NCI-H524 treated with DMSO at 0.1 percent for 48 hours (cell line): ENCODE data around the gene CDHR3.
"Not testable (repeated sequence)": the region's sequence is repeated elsewhere in the genome, so short reads cannot be mapped to it uniquely, and the experiment has no call there.

ENCODE experiments used
- DNase-seq: peaks from one replicate; lab custom pipeline; 2025; lab: John Stamatoyannopoulos, UW

Gene CDHR3

GRCh38 chr7:106001196-106001595 lies 38.1 kb downstream of the CDHR3 start:
- DNase-seq: no peak

DNA sequence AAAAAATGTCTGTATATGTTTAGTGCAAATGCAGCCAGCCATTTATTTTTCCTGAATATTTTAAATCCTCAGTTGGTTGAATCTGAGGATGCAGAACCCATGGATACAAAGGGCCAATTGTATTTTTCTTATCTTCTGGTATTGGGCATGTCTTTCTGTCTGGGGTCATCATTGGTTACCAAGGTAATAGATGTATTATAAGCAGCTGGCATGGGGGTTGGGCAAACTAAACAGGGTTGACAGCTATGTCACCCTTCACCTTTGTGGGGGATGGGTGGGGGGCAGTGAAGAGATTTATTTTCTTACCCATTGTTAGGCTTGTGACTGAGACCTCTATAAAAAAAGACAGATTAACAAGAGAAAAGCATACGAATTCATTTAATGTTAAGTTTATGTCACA lies 38.8 kb downstream of the CDHR3 start:
- DNase-seq: no peak

DNA sequence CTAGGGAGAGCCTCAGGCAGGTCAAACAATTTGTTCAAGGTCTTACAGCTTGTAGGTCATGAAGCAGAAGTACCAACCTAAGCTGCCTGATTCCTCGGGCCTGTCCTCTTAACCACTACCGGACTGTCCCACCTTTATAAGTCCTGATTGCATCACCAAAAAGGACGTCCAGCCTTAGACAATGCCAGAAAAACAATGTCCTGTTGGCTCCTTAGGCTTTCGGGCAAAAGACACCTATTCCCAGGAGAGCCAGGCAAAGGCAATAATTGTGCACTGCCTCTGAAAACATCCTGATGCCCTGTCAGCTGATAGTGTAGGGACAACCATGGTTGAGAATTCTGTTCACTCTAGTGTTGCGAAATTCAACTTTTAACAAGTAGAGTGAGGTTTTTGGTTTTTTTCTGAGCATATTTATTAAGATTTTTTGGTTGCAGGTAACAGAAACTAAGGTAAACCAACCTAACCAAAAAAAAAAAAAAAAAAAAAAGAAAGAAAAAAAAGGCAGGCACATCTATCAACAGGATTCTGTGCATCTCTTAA lies 40.5 kb downstream of the CDHR3 start:
- no peak for DNase-seq

- no peak for DNase-seq
These were observed 43.8 kb downstream of the CDHR3 start for GRCh38 chr7:106006906-106007305.

- DNase-seq: not testable (repeated sequence)
These were observed 44.7 kb downstream of the CDHR3 start for GRCh38 chr7:106007796-106008195.

GRCh38 chr7:106009503-106010226 lies 46.6 kb downstream of the CDHR3 start:
- DNase-seq: peak; percentile 43

DNA sequence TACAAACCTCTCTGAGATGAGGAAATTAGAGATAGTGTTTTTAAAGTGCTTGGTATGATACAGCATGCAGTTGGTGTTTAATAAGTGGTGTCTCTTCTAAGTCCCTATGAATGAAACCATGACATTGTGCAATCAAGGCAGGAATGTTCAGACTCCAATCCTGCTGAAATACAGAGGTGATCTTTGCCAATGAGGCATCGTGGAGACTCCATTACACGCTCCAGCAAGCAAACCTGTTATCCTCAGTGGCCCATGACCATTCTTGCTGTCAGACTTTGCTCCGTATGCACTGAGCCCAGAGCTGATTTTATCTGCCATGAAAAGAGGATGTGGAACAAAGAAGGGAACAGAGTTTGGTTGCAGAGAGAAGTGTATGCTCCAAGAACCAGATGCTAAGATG lies 47.3 kb downstream of the CDHR3 start:
- no peak for DNase-seq

- no peak for DNase-seq
These were observed 47.8 kb downstream of the CDHR3 start for GRCh38 chr7:106010866-106011265.

- no peak for DNase-seq
These were observed 49.1 kb downstream of the CDHR3 start for GRCh38 chr7:106012184-106012583.

GRCh38 chr7:106012935-106013439 lies 49.9 kb downstream of the CDHR3 start:
- no peak for DNase-seq

GRCh38 chr7:106015381-106016218 lies 52.5 kb downstream of the CDHR3 start:
- DNase-seq: no peak

DNA sequence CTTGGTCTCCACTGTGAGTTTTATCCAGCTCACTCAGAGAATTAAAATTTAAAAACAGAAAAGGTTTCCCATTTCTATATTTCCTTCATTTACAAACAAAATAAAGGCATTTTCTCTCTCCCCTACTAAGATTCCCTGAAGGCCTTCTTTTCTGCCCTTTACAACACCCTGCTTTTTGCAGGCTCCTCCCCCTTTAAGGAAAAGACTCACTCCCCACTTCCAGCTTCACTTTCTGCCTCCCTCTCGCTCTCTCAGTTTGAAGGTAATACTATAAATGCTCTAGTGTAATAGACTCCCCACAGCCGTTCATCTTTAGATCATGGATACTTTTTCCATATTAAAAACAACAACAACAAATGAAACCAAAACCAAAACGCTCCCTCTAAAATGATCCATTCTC lies 53.3 kb downstream of the CDHR3 start:
- no peak for DNase-seq

DNA sequence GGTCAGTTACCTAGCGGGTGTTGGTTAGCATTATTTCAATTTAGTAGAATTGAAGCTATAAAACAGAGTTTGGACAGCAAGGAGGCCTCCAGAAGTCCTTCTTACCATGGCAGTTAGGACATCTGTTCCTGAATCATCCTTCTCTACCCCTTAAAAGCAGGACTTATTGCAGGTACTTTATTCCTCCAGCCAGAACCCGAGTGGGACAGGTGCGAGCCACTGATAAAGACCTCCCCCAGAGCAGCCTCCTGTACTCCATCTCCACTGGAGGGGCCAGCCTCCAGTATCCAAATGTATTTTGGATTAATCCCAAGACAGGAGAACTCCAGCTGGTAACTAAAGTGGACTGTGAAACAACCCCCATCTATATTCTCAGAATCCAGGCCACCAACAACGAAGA lies 54.6 kb downstream of the CDHR3 start:
- no peak for DNase-seq

DNA sequence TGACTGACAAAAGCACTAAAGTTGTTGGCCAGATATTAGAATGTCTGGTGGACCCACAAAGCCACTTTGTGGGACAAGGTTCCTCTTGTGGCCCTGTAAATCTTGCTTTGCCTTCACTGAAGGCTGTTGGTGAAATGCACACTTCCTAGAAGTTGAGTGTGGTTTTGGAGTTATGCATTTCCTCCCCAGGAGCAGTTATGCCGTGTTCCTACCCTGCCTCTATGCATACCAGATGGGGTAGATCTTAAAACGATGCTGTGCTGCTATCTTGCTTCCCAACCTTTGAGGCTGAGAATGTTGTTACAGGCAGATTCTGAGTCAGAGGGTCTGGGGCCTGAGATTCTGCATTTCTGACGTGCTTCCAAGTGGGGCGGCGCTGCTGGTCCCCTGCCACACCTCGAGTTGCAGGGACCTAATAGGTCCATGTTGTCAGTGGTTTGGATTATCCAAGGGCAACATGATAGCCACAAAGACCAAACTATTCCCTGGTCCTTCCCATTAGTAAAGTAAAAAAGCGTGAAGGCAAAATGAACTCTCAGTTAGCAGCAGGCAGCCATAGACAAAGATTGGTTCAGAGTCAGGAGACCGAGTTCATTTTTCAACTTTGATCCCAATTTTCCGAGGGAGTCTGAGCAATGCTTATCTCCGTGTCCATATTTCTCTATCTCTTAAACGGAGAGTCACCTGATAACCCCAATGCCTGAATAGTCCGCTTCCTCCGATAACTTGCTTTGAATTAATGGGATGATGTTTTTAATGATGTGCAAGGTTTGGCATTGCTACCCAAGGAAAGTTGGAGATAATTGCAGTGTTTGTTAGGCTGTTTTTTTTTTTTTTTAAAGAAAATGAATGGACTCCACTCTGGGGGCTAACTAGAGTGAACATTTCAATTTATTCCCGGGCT lies 55.8 kb downstream of the CDHR3 start:
- no peak for DNase-seq

DNA sequence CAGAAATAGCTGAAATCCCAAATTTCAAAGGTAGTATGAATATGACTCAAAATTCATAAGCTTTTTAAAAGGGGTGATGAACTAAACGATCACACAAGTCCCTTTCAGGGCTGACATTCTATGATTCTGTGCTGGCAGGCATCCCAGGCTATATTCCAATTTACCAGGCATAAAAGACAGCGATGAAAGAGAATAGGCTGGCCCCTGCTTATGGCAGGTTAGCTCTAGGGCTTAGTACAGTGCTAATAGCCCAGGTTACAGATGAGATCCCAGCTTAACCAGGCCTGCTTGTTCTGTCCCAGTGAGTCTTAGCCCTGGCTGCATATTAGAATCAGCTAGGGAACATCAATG lies 56.4 kb downstream of the CDHR3 start:
- DNase-seq: no peak

GRCh38 chr7:106021151-106022067 lies 58.3 kb downstream of the CDHR3 start:
- no peak for DNase-seq

GRCh38 chr7:106022193-106022821 lies 59.2 kb downstream of the CDHR3 start:
- no peak for DNase-seq

GRCh38 chr7:106023369-106024322 lies 60.6 kb downstream of the CDHR3 start:
- no peak for DNase-seq

DNA sequence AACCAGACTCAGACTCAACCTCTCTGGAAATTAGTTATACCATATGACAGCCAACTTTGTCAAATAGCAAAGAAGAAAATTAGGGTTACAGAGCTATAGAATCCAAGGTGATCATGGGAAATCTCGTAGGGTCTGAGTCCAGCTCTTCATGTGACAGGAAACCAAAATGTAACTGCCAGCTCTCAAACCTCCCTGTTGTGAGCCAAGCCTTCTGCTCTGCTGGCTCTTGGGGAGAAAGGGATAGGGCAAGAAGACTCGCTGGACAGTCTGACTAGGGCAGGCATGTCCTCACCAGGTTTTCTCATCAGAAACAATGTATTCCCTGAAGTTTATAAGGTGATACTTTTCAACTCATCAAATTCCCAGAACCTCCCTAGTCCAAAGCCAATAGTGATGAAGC lies 63.0 kb downstream of the CDHR3 start:
- DNase-seq: no peak
